Measurements from ENCODE around the gene PRKAR2B.

- TF ChIP-seq EZH2 (IDR thresholded peaks at IDR 0.05; ENCODE audit: borderline replicate concordance, insufficient read depth, low read depth, low read length, poor library complexity, severe bottlenecking) (no peak), CTCF (IDR thresholded peaks at IDR 0.05) (no peak)
These were observed 9.1 kb upstream of the PRKAR2B start for GRCh38 chr7:107035446-107035845.
